Cerebellar nuclear complex (tissue), 1 donor: Measurements from ENCODE around the gene RIPOR2.
"Not testable (repeated sequence)": the region's sequence is repeated elsewhere in the genome, so short reads cannot be mapped to it uniquely, and the experiment has no call there.

Experiments
- DNase-seq, 2 experiments: peaks; one replicate each; lab custom pipeline; 2025; lab: John Stamatoyannopoulos, UW

RIPOR2 gene

GRCh38 chr6:24802271-24803059 is 133.3 kb downstream of the RIPOR2 start:
- DNase-seq, result no peak

GRCh38 chr6:24799541-24799915 is 136.2 kb downstream of the RIPOR2 start:
- DNase-seq, result no peak

- DNase-seq, result no peak
Observed at GRCh38 chr6:24798740-24799540, 136.8 kb downstream of the RIPOR2 start, which contains the start of gene ARMH2. Gene ARMH2, minus strand, starts transcription at chr6:24798917. Its CDS starts 60 bp downstream, at chr6:24798857.

- DNase-seq, result no peak
Observed at GRCh38 chr6:24797596-24798216, 138.1 kb downstream of the RIPOR2 start.

- DNase-seq, result no peak
Observed at GRCh38 chr6:24796616-24797290, 139.0 kb downstream of the RIPOR2 start.

- DNase-seq, result no peak
Observed at GRCh38 chr6:24795106-24795505, 140.7 kb downstream of the RIPOR2 start.

- no peak for DNase-seq
Observed at GRCh38 chr6:24788031-24788665, 147.6 kb downstream of the RIPOR2 start.

GRCh38 chr6:24780206-24780605 is 155.6 kb downstream of the RIPOR2 start:
- no peak for DNase-seq

GRCh38 chr6:24779416-24780016 is 156.2 kb downstream of the RIPOR2 start:
- no peak for DNase-seq

- no peak for DNase-seq
Observed at GRCh38 chr6:24778878-24779277, 156.9 kb downstream of the RIPOR2 start.

GRCh38 chr6:24778121-24778520 is 157.6 kb downstream of the RIPOR2 start:
- no peak for DNase-seq

- no peak for DNase-seq
Observed at GRCh38 chr6:24777227-24777626, 158.5 kb downstream of the RIPOR2 start.

- no peak for DNase-seq
Observed at GRCh38 chr6:24775520-24776058, 160.2 kb downstream of the RIPOR2 start.

GRCh38 chr6:24774696-24775519 is 160.9 kb downstream of the RIPOR2 start, which contains the start of gene GMNN:
Gene GMNN, plus strand, starts transcription at chr6:24774937. Its CDS starts 2,310 bp downstream, at chr6:24777247.
- DNase-seq, result peak; percentile 61 to 83

- DNase-seq, result no peak
Observed at GRCh38 chr6:24768361-24768760, 167.4 kb downstream of the RIPOR2 start.

- no peak for DNase-seq
Observed at GRCh38 chr6:24766680-24767462, 168.9 kb downstream of the RIPOR2 start.

- DNase-seq, result not testable (repeated sequence)
Observed at GRCh38 chr6:24765968-24766367, 169.8 kb downstream of the RIPOR2 start.

- DNase-seq, result not testable (repeated sequence)
Observed at GRCh38 chr6:24764833-24765828, 170.6 kb downstream of the RIPOR2 start.
